Measurements from ENCODE around the gene TMTC2.
"Not testable (repeated sequence)": the region's sequence is repeated elsewhere in the genome, so short reads cannot be mapped to it uniquely, and the experiment has no call there.

The TMTC2 gene

DNA sequence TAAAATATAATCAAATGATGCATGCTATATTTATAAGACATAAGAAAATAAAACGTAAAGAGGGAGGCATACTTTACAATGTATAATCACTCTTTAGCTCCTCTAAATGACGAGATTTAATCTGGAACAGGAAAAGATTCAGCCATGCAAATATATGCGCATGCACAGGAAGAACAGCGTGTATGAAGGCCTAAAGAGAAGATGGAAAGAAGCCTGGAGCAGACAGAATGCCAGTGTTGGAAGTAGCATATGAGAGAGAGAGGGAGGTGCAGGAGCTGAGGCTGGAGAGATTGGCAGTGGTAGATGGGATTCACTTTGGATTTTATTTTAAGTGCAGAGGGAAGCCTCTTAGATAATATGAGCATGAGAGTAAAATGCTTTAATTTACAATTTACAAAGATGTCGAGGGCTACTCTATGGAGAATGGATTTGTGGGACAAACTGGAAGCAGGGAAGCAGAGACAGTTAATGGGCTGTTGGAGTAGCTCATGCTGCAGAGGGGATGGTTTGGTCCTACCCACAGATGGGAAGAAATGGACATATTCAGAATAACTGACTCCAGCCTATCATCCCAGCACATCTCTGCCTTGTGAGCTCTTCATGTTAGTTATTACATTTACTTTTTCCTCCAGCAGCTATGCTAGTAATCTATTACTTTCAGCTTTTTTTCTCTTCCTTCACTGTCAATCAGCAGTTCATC lies 411.1 kb downstream of the TMTC2 start:
- DNase-seq = no peak

DNA sequence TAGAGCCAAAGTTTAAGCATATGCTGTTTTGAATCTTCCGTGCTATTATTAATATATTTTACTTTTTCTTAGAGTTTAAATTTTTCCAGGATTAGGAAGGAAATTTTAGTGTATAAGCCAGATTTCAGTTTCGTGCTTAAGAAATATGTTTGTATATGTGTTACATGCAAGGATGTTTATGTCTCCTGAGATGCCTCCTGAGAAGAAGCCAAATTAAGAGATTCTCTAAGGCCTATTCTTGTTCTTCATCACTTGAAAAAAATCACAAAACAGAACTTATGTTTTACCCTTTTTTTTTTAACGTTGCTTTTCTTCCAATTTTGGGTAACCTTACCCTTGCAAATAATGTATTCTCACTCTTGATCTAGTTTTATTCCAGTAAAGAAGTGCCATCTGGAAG lies 412.7 kb downstream of the TMTC2 start:
- no peak for DNase-seq

DNA sequence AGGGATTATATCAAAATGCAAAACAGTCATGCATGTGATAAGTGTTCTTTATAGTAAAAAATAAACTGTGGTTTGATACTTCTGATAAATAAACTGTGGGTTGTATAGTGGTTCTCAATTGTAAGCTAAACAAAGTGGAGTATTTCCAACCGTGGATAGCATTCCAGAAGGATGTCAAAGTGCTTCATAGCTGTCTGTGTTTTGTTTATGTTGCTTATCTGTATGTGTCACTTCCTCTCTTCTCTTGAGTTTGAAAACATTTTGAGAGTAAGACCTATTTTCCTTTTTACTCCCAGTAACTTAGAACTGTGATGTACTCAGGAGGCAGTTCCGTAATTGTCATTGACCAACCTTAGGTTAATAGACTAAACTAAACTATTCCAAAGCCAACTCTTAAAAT lies 415.8 kb downstream of the TMTC2 start:
- DNase-seq = no peak

DNA sequence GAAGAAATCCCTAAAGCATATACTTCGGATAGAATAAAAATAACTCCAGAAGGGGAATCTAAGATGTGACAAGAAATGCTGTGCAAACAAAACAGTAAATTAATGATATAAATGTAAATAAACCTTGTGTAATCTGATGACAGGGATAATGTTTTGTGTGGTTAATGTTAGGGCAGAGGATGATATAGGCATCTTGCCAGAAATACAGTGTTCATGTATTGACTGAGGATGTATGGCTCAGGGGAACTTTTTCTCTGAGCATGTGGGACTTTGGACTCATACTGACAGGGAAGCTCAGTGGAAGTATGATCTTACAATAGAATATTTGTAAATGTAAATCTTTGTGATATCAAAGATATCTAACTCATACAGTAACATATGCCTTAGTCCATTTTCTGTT lies 420.2 kb downstream of the TMTC2 start:
- DNase-seq = peak; percentile 41

DNA sequence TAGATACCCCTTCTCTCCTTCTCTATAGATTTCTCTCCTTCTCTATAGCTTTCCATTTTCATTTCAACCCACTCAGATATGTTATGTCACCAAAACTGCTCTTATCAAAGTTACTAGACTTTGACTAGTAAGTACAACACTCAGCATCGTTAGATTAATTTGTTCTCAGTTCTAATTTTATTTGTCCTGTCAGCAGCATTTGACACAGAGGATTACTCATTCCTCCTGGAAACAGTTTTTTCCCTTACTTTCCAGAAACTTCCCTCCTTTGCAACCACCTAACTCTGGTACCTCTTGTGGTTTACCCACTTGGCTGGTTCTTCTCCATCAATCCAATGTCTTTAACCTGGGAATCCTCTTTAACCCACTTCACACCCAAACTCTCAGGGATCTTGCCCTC lies 423.7 kb downstream of the TMTC2 start:
- DNase-seq = no peak

DNA sequence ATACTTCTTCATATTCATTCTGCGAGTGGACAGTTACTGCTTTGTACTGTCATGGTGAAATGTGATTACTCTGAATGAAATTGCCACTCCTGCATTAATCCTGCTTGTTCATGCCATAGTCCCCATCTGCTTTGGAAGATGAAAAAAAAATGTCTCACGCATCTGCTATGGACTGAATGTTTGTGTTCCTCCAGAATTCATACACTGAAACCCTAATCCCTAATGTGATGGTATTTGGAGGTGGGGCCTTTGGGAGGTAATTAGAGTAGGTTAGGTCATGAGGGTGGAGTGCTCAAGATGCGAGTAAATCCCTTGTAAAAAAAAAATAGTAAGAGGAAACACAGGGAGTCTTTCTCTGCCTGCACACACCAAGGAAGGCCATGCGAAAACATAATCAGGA lies 427.2 kb downstream of the TMTC2 start:
- DNase-seq = peak; percentile 93

GRCh38 chr12:83114966-83115365 lies 428.3 kb downstream of the TMTC2 start:
- no peak for DNase-seq

- DNase-seq = not testable (repeated sequence)
Observed at GRCh38 chr12:83117926-83118325, 431.2 kb downstream of the TMTC2 start.

GRCh38 chr12:83121897-83122622 lies 435.4 kb downstream of the TMTC2 start:
- no peak for DNase-seq

- DNase-seq = no peak
Observed at GRCh38 chr12:83122623-83122934, 435.9 kb downstream of the TMTC2 start.

DNA sequence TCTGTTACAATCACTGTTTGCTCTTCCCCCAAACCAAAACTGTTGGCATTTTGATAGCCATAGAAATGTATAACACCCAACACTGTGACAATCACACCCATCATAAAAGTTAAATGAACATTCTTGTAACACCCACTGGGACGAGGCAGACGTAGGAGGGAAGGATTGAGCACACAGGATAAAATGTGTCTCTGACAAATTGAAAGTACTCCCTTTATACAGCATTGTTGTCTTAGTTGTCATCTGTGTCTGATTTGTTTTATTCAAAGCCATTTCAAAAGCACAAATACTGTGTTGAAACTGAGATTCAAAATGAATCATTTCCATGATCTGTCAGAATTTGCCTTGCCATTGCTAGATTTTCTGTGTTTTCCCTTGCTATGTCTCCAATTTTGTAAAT lies 436.3 kb downstream of the TMTC2 start:
- no peak for DNase-seq

- no peak for DNase-seq
Observed at GRCh38 chr12:83128540-83128939, 441.8 kb downstream of the TMTC2 start.

GRCh38 chr12:83130178-83130577 lies 443.5 kb downstream of the TMTC2 start:
- no peak for DNase-seq

GRCh38 chr12:83132360-83132759 lies 445.7 kb downstream of the TMTC2 start:
- DNase-seq = no peak

- peak; percentile 63 for DNase-seq
Observed at GRCh38 chr12:83136411-83136810, 449.7 kb downstream of the TMTC2 start.

- no peak for DNase-seq
Observed at GRCh38 chr12:83140135-83140534, 453.4 kb downstream of the TMTC2 start.

DNA sequence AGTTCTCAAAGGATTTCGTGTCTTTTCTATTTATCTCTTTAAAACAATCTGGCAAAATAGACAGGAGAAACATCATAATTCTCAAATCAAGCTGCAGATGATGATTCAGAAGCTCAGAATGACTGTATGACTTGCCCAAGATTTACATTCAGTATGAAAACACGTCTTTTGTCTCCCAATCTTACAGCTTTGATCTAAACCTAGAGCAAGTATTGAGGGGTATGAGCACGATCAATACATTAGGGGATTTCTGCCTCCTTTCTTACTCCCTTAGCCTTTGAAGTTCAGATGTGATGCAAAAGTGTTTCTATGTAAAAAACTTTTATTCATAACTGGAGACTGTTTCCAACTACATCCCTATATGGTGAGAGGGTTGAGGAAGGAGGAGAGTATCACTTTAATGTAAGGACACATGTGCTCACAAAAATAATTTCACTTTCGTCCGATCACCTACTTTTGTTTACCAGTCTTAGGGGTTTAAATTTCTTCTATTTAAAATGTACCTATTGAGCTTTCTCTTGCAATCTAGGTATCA lies 454.8 kb downstream of the TMTC2 start:
- no peak for DNase-seq

- no peak for DNase-seq
Observed at GRCh38 chr12:83142914-83143313, 456.2 kb downstream of the TMTC2 start.

GRCh38 chr12:83143950-83144349 lies 457.2 kb downstream of the TMTC2 start:
- DNase-seq = no peak

GRCh38 chr12:83145325-83145840 lies 458.7 kb downstream of the TMTC2 start:
- no peak for DNase-seq

GRCh38 chr12:83147341-83147740 lies 460.6 kb downstream of the TMTC2 start:
- no peak for DNase-seq

DNA sequence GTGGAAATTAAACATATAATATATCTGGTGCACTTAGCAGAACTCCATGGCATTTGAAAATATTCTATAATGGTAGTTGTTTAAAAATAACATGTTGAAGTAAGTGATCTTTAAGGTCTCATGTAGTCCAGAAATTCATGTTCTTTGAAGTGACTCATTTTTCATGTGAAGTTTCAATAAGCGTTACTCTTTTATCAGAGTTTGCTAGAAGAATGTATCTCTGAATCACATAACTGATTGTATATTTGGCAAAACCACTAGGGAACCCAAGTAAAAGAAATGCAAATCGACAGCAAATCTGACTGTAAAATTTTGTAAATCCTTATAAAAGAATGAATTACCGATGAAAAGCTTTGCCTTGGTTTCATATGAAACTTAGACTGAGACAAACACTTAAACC lies 463.3 kb downstream of the TMTC2 start:
- DNase-seq = no peak

- no peak for DNase-seq
Observed at GRCh38 chr12:83150465-83151189, 463.9 kb downstream of the TMTC2 start.

GRCh38 chr12:83153177-83153576 lies 466.5 kb downstream of the TMTC2 start:
- DNase-seq = peak; percentile 40

Data from NCI-H2171 treated with DMSO at 0.1 percent for 48 hours (cell line).